Fibroblast of skin of scalp (primary cell): ENCODE results near the gene ARHGEF19.
"Not testable (repeated sequence)": the region's sequence is repeated elsewhere in the genome, so short reads cannot be mapped to it uniquely, and the experiment has no call there.

Experiments
- DNase-seq: peaks from one replicate; pipeline ENCODE4 v3.0.0-alpha.2; 2013

ARHGEF19 gene

DNA sequence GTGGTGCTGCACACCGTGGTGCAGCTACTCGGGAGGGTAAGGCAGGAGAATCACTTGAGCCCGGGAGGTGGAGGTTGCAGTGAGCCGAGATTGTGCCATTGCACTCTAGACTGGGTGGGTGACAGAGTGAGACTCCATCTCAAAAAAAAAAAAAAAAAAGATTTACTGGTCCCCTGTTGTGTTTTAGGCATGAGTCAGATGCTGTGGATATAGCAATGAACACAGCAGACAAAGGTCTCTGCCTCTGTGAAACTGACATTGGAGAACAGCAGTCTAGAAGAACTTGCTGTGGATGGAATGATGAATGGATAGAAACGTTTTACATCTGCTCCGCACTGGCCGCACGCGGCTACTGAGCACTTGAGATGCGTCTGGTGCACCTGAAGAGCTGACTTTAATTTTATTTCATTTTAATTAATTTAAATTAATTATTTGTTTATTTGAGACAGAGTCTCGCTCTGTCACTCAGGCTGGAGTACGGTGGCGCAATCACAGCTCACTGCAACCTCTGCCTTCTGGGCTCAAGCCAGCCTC is 32.1 kb downstream of the ARHGEF19 start:
- peak; percentile 72 for DNase-seq

DNA sequence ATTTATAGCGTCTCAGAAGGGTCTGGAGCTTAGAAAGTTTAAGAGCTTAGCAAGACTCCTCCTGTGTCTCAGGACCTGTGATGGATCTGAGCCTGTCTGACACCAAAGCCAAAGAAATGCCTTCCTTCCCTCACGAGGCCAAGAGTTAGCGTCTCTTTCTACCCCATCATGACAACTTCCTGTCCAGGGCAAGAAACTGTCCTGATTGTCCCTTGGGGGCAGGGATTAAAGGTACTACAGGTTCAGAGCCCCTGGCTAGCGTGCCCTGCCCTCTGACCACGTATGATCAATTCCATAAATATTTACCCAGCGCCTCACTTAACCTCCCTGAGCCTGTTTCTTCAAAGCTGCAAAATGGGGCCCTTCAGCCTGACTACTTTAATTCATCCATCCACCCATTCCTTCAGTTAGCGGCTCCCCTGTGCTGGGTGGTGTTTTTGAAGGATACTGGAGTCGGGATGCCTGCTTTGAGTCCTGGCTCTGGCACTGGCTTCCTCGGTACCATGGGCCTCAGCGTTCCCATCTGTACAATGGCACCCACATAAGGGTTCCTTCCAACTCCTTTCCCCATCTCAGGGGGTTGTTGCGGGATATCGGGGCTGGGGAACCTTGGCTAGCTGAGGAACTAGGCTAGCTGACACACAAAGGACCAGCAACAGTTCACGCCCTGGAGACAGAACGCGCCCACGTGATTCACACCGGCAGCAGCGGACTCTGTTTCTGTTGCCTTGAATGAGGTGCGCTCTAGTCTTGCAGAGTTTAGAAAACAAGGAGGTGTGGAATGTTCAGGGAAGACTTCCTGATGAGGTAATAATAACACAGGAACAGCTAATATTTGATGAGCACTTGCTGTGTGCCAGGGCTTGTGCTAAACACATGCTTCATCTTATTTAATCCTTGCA is 33.6 kb downstream of the ARHGEF19 start:
- DNase-seq, result no peak

DNA sequence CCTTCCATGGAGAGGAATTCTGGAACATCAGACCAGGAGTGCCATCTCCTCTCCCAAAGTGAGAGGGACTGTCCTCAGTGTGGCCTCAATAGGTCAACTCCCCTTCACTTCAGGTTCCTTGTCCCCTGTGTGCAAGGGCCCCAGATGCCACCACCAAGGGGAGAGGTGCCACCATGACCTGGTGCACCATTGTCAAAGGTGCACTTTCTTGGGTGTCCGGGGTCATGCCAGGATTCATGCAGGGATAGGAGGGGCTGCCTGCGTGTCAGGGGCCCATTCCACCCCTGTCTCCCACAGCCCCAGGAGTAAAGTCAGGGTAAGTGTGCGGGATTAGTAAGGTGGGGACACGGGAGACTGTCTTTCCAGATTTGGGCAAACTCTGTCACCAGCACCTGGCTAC is 35.1 kb downstream of the ARHGEF19 start:
- no peak for DNase-seq

DNA sequence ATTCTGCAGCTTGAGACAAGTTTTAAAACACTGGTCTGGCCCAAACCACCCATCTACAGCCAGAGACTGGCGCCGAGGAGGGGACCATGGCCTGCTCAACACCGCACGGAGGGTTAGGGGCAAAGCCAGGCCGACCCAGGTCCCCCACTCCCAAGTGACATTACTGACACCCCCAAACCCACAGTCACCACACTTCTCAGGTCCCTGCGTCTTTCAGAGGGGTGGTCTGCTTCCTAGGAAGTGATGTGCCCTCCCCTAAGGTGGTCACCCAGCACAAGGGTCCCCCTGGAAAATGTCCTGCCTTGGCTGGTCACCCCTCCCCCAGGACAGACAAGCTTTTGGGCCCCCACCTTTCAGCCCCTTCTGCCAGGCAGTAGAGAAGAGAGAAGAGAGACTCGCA is 35.8 kb downstream of the ARHGEF19 start:
- no peak for DNase-seq

DNA sequence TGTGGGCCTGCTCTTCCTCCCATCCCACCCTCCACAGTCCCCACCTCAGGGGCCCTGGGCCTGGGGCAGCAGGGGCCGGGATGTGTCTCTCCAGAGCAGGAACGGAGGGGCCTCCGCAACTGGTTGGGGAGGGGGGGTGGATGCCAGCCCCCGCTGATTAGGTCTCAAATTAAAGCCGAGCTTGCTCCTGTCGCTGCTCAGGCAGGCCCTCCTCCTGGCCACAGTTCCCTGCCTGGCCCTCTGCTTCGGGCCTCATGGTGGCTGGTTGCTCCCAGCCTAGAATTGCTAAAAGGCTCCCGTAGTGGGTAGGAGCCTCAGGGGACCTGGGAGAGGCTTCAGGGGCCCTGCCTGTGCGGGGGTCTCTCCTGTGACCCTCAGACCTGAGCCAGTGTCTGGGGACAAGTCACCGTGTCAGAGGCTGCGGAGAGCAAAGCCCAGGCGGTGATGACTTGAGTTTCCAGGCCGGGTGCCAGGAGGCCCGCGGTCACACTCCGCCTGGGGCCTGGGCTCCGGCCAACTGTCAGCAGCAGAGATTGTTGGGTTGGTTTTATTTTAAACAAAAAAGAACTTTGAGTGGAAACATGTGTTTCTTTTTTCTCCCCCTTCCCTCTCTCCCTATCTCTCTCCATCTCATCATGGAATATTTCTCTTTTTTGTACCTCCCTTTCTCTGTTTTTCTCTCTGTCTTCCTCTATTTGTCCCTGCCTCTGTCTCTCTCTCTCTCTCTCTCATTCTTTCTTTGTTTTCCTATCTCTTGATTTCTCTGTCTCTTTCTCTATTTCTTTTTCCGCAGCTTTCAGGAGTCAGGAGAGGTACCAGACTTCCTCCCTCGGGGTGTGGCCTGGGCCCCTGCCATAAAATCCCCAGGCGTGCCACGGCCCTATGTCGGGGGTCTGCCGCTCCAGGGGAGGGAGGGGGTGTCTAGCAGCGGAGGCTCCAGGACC is 36.6 kb downstream of the ARHGEF19 start:
- DNase-seq, result peak; percentile 94

DNA sequence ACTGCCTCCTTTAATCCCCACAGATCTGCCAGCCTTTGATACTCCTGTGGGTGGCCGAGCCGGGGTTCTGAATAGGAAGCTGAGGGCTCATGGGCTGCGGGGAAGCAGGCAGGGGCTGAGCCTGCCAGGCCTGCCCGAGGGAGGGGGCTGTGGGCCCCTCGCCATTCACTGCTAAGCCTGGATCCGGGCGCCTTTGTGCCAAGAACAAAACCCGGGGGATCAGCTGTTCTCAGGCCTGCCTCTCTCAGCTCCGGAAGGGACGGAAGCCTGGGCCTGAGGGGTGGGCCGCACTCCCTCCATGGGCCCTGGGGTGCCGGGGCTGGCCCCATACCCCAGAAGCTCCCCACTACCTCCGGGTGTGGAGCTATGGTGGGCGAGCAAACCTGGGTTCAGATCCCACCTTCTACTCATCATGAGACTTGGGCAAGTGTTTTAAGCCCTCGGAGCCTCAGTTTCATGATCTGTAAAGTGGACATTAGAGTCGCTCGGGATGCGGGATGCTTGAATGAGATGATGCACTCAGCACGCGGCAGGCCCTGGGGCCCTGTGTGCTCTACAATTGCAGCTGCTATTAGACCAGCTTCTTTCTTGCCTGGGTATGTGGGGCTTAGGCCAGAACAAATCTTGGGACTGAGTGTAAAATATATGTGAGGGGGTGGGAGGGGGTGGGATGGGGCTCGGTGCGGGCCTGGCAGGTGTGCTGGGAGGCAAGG is 37.4 kb downstream of the ARHGEF19 start:
- DNase-seq, result no peak

DNA sequence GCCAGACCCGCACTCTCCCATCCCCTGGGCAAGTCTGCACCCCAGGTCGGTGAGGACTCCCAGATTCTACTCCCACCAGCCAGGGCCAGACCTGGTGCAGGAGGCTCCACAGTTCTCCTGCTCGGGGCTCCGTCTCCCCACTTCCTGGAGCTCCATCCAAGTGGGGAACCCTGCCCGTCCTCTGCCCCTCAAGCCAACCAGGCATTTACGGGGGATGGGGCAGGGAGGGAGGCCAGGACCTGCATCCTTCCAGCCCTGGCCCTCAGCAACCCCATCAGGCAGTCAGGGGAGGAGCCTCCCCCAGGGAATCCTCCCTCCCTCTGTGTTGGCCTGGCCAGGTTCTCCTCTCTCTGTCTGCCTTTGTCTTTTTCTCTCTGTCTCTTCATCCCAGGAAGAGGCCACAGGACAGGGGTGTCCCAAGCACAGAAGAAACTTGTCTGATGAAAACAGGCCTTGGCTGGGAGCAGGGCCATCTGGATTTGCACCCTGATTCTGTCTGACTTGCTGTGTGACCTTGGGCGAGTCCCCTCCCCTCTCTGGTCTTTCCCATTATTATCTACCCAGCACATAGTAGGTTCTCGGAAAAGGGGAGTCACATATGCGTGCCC is 38.1 kb downstream of the ARHGEF19 start:
- no peak for DNase-seq

DNA sequence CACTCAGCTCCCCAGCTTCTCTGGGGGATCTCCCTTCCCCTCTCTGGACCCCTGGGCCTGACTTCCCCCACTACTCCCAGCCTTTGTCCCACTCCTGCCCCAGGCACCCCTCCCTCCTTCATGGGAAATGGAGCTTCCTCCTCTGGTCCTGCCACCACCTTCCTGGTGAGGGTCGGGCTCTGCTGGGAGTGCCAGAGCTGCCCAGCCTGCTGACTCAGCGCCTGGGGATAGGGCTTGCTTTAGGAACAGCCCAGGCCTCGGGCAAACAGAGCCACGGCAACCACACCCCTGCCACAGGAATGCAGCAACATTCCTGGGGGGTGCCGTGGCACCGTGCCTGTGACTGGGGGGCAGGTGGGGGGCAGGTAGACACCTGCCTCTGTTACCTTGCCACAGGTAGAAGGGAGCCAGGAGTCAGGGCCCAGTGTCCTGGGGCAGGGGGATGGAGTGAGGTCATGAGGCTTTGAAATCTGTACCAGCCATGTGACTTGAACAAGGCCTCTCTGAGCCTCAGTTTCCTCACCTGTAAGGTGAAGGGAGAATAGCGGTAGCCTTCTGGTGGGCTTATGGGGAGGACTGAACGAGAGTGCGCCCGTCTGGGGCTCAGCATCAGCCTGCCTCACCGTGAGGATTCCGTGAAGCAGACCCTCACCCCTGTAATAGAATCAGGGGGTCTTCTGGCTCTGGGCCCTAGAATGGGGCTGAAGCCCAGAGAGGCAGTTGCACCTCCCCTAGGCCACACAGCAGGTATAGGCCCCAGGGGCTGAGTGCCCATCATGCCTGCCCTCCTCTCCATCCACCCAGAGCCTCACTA is 38.8 kb downstream of the ARHGEF19 start:
- DNase-seq, result peak; percentile 83

DNA sequence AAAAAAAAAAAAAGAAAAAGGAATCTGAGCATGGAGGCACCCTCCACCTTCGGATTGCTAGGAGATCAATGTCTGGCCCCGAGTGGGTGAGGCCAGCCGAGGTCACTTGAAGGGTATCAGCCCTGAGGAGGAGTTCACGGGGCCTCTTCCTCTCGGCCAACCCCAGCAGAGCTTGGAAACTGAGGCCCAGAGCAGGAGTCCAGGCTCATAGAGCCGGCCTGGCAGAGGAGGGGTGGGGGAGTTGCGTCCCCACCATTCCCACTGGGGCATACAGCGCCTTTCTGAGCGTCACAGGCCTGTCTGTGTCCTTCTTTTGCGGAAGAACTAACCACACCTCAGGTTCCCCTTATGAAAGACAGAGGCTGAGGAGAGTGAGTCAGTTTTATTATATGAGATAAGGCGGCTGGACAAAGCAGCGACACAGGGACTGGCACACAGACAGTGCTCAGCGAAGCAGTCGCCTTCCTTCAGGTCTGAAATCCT is 39.4 kb downstream of the ARHGEF19 start:
- no peak for DNase-seq

DNA sequence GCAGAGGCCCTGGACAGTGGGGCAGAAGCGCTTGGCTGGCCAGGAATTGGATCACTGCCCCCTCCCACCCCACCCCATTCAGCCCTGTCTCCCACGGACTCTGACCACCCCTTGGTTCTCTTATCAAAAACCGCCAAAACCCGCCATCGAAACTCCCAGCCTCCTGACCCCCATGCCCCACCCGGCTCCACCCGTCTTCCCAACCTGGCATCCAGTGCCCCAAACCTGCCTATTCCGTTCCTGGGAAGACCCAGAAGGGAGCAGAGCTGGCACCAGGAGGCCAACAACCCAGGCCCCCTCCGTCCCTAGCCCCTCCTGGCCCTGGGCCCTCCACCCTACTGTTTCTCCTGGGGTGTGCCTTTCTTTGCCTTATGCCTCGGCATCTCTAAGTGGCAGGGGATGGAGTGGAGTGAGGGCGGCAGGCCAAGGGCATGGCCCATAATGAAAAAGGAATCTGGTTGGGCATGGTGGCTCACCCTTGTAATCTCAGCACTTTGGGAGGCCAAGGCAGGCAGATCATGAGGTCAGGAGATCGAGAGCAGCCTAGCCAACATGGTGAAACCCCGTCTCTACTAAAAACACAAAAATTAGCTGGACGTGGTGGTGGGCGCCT is 40.1 kb downstream of the ARHGEF19 start:
- DNase-seq, result no peak

DNA sequence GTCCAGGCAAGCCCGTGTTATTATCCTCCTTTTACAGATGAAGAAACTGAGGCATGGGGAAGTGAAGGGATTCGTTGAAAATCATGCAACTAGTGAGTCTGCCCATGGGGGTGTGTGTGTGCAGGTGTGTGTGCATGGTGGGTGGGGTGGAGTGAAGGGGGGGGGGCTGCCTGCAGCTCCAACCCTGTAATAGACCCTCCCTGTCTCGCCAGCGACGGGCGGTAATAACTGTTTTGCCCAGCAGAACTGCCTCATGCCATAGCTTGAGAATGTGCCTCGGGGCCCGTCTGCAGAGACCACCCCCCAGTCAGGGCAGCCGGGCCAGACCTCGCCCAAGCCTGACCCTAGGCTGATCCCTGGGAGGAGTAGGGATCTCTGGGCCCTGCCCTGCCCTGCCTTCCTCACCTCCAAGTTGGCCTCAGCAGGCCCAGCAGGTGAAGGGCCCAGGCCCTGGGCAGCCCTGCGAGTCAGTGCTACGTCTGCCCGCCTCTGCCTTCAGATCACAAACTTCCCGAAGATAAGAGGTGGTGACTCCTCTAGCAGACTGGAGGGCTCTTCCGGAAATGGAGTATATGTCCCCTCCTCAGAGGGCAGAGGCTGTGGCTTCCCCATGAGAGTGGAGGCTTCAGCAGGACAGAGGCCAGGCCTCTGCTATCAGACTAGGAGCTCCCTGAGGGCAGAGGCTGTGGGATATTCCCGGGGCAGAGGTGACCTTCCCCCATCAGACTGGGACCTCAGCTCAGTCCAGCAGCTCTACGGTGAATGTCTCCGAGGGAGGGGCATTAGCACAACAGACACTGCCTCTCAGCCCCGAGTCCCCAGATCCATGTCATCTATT is 40.9 kb downstream of the ARHGEF19 start:
- no peak for DNase-seq

DNA sequence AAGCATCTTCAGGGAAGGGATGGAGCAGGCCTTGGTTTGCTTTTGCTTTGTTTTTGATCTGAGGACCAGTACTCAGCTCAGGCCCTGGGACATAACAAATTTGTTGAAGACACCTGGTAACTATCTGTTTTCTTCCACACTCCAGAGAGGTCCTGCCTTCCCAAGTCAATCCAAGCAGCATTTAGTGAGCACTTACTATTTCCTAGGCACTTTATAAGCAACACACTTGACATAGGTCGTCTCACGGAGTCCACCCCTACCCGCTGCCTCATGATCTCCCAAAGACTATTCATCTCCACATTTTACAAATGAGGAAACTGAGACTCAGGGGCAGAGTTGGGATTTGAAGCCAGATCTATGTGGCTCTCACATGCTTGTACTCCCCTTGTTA is 42.2 kb downstream of the ARHGEF19 start:
- DNase-seq, result no peak

DNA sequence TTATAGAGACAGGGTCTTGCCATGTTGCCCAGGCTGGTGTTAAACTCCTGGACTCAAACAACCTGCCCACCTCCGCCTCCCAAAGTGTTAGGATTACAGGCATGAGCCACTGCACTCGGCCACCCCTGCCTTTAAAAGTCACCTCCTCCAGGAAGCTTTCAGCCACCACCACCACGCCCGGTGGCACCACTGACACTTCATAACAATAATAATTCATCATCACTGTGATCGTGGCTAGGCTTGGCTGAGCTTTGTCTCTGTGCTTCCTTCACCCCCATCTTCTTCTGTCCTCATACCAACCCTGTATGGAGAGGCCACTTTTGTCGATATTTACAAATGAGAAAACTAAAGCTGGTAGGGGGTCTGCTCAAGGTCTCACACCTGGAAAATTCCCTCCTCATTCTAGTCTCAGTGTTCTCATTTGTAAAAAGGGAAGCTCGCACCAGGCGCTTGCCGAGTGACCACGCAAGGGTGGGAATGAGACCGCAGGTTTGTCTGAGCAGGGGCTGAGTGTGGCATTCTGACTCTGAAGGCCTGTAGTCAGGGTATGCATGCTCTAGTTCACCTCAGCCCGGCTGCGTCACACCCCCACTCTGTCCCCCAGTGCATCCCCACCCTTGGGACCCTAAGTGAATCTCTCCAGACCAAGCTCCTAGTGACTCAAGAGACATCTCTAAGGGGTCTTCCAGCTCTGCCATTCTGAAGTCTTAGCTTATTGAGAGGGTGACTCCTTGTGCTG is 43.7 kb downstream of the ARHGEF19 start:
- DNase-seq, result no peak

DNA sequence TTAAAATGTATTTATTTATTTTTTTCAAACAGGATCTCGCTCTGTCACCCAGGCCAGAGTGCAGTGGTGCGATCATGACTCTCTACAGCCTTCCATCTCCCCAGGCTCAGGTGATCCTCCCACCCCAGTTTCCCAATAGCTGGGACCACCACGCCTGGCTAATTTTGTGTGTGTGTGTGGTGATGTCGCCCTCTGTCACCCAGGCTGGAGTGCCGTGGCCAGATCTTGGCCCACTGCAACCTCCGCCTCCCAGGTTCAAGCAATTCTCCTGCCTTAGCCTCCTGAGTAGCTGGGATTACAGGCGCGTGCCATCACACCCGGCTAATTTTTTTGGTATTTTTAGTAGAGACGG is 44.3 kb downstream of the ARHGEF19 start:
- DNase-seq, result not testable (repeated sequence)

DNA sequence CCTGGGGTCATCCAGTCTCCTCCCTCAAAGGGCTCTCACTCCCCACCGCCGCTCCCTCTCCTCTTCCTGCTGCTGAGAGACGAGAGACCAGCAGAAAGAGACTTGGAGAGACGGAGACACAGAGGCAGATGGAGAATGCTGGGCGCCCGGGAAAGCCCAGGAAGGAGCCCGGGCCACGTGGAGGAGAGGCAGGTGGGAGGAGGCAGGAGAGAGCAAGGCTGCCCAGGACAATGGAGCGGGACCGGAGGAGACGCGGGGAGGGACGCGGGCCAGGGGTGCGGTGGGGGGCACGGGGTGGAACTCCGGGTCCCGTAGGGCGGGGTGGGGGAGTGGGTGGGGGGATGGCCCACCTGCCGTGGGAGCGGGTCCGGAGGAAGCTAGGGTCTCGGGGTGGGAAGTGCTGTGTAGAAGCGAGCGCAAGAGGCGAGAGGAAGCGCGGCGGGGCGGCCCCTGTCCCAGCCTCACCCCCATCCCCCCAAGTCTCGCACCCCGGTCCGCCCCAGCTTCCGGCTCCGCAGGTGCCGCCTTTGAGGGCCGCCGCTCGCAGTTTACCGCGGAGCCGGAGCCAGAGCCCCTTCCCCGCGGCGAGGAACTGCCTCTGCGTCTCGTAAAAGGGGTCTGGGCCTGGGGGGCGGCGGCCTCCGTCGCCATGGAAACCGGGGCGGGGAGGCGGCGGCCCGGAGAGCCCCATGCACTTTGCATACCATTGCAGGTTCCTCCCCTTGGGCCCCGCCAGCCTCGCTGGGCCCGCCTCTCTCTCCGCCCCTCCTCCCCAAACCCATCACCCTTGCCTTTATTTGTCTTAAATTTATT is 44.9 kb downstream of the ARHGEF19 start:
- no peak for DNase-seq

DNA sequence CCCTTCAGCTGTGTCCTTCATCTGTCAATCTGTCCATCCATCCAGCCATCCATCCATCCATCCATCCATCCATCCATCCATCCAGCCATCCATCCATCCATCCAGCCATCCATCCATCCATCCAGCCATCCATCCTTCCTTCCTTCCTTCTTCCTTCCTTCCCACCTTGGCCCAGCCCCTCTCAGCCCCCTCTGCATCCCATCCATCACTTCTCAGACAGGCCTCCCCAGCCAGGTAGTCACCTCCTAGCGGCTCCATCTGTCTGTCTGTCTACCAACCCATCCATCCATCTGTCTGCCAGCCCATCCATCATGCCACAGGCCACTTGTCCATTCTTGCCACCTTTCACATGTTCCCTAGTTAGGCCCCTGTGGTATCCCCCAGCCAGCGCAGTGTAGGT is 46.3 kb downstream of the ARHGEF19 start:
- no peak for DNase-seq

DNA sequence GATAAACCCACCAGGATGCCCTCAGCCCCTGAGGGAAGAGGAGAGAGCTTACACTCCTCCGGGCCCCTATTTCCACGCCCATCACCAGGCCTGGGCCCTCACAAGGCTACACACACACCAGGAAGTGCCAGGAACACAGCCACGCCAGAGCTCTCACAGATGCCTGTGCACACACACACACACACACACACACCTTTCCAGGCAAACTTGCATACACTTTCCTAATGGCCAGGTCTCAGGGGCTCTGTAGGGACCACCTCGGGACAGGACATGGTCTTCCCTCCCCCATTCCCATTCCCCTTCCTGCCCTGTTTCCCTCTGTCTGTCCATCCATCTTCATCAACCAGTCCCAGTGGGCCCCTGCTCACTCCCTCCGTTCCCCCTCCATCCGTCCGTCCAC is 46.9 kb downstream of the ARHGEF19 start:
- DNase-seq, result no peak

DNA sequence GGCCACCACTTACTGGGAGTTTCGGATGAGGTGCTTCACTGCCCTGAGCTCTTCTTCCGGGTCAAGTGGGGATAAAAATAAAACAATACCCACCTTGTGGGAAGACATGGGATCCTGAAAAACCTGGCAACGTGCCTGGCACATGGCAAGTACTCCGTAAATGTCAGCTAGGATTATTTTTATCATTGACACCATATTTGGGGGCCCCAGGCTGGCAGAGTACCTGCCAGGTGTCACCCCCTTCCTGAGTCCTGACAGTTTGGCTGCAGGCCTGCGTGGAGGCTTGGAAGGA is 47.4 kb downstream of the ARHGEF19 start:
- DNase-seq, result no peak
